HepG2 (cell line): ENCODE data around the gene INKA1. TPM values are rescaled to one million over a fixed set of nuclear protein-coding genes. Genes with fewer than 3 reads are reported as not detected.

ENCODE experiments used
- ATF7 ChIP-seq, 2 experiments: fragments of 450-650 bp in 1 of 2; sonication (generic) in 1 of 2; formaldehyde crosslinking in 1 of 2; IDR thresholded peaks; 2 replicates each; pipeline versions ENCODE4 v1.4.0 to v1.6.1; 2016 to 2020; ENCODE audit warnings: antibody characterized with exemption in 1 of 2, mild to moderate bottlenecking in 1 of 2, missing genetic modification reagents in 1 of 2
- CBX5 ChIP-seq: sonication (generic); formaldehyde crosslinking; IDR thresholded peaks from 2 replicates; pipeline ENCODE4 v1.4.0; 2020; ENCODE audit warnings: missing genetic modification reagents, borderline replicate concordance
- HCFC1 ChIP-seq: fragments of 150-350 bp; IDR thresholded peaks from 2 replicates; pipeline ENCODE4 v1.6.1; 2014; ENCODE audit warnings: low read depth, low read length
- KDM4B ChIP-seq: sonication (generic); formaldehyde crosslinking; IDR thresholded peaks from 2 replicates; pipeline ENCODE4 v1.4.0; 2020; ENCODE audit warnings: missing genetic modification reagents
- KLF6 ChIP-seq: IDR thresholded peaks from 2 replicates; pipeline ENCODE4 v1.8.0; 2016; ENCODE audit warnings: missing biosample characterization, missing genetic modification reagents
- KMT2A ChIP-seq: sonication (generic); formaldehyde crosslinking; IDR thresholded peaks from 2 replicates; pipeline ENCODE4 v1.4.0; 2020; ENCODE audit warnings: missing genetic modification reagents
- KMT2B ChIP-seq: IDR thresholded peaks from 2 replicates; pipeline ENCODE4 v1.6.1; 2016; ENCODE audit warnings: missing genetic modification reagents, missing compliant biosample characterization
- MAFK ChIP-seq, 2 experiments: IDR thresholded peaks in 1 of 2; conservative IDR thresholded peaks in 1 of 2; 2 replicates each; pipeline ENCODE4 v1.6.1; 2011; ENCODE audit warnings: improper control_type of control experiment in 2 of 2, low read length in 2 of 2
- PPARG ChIP-seq: conservative IDR thresholded peaks from 2 replicates; pipeline ENCODE4 v1.6.1; 2016; ENCODE audit warnings: missing biosample characterization, missing genetic modification reagents
- REXO4 ChIP-seq: sonication (generic); formaldehyde crosslinking; IDR thresholded peaks from 2 replicates; pipeline ENCODE4 v1.8.0; 2022; ENCODE audit warnings: missing genetic modification reagents, mild to moderate bottlenecking, borderline replicate concordance
- RFXANK ChIP-seq: IDR thresholded peaks from 2 replicates; pipeline ENCODE4 v1.6.1; 2016
- SAFB2 ChIP-seq: sonication (generic); formaldehyde crosslinking; IDR thresholded peaks from 2 replicates; pipeline ENCODE4 v1.5.1; 2020; ENCODE audit warnings: missing genetic modification reagents, low read depth, mild to moderate bottlenecking, borderline replicate concordance
- THAP11 ChIP-seq: IDR thresholded peaks from 2 replicates; pipeline ENCODE4 v1.6.1; 2016; ENCODE audit warnings: missing biosample characterization, missing genetic modification reagents
- ZBTB21 ChIP-seq: sonication (generic); formaldehyde crosslinking; IDR thresholded peaks from 2 replicates; pipeline ENCODE4 v1.4.0; 2020; ENCODE audit warnings: missing genetic modification reagents
- ZBTB7A ChIP-seq: sonication (generic); formaldehyde crosslinking; IDR thresholded peaks from 2 replicates; pipeline ENCODE4 v1.8.0; 2022; ENCODE audit warnings: mild to moderate bottlenecking, missing genetic modification reagents
- ZFX ChIP-seq: sonication (generic); formaldehyde crosslinking; IDR thresholded peaks from 2 replicates; pipeline ENCODE4 v1.4.0; 2020; ENCODE audit warnings: mild to moderate bottlenecking, low read depth, missing genetic modification reagents, moderate library complexity
- ZNF296 ChIP-seq: sonication (generic); formaldehyde crosslinking; conservative IDR thresholded peaks from 2 replicates; pipeline ENCODE4 v1.5.0; 2020; ENCODE audit warnings: mild to moderate bottlenecking, missing genetic modification reagents
- ZNF510 ChIP-seq: sonication (generic); formaldehyde crosslinking; IDR thresholded peaks from 2 replicates; pipeline ENCODE4 v1.4.0; 2020; ENCODE audit warnings: low read depth, mild to moderate bottlenecking, missing genetic modification reagents
- ZNF556 ChIP-seq: sonication (generic); formaldehyde crosslinking; IDR thresholded peaks from 2 replicates; pipeline ENCODE4 v1.4.0; 2020; ENCODE audit warnings: mild to moderate bottlenecking, missing genetic modification reagents, borderline replicate concordance
- ZNF589 ChIP-seq: sonication (generic); formaldehyde crosslinking; conservative IDR thresholded peaks from 2 replicates; pipeline ENCODE4 v1.8.0; 2022; ENCODE audit warnings: mild to moderate bottlenecking, moderate library complexity, missing genetic modification reagents
- ZNF75D ChIP-seq: sonication (generic); formaldehyde crosslinking; IDR thresholded peaks from 2 replicates; pipeline ENCODE4 v1.8.1; 2023; ENCODE audit warnings: missing genetic modification reagents, mild to moderate bottlenecking, borderline replicate concordance
- ZNF775 ChIP-seq: sonication (generic); formaldehyde crosslinking; IDR thresholded peaks from 2 replicates; pipeline ENCODE4 v1.4.0; 2020; ENCODE audit warnings: missing genetic modification reagents, mild to moderate bottlenecking, moderate library complexity, borderline replicate concordance
- polyA plus RNA-seq, 8 experiments: library from polyadenylated mRNA; depleted of rRNA in 3 of 8; stranded (reverse) in 7 of 8; unstranded in 1 of 8; fragments of >200 nt; fragmentation: Illumina TruSeq in 4 of 8; extraction: Trizol in 4 of 8; gene quantifications; 2 replicates each; pipeline versions ENCODE4 v1.2.1 to v1.2.3, GENCODE V29; 2011 to 2016; ENCODE audit warnings: low read depth in 4 of 8, missing spikeins in 1 of 8, mixed read lengths in 1 of 8; ENCODE audit not compliant: insufficient read depth in 1 of 8
- total RNA-seq, 5 experiments: library from RNA; depleted of rRNA; stranded (reverse); fragments of >200 nt; fragmentation: Illumina TruSeq; extraction: Trizol; gene quantifications; 2 replicates each; pipeline ENCODE4 v1.2.3, GENCODE V29; 2016; ENCODE audit warnings: low read depth in 1 of 5
- TF ChIP-seq, protein P1 (sequence below): IDR thresholded peaks from 2 replicates; pipeline ENCODE4 v1.6.1; 2016; ENCODE audit warnings: mild to moderate bottlenecking
- TF ChIP-seq, protein P2 (sequence below): sonication (generic); formaldehyde crosslinking; IDR thresholded peaks from 2 replicates; pipeline ENCODE4 v1.8.0; 2023; ENCODE audit warnings: mild to moderate bottlenecking, missing genetic modification reagents
- TF ChIP-seq, protein P3 (sequence below): sonication (generic); formaldehyde crosslinking; IDR thresholded peaks from 2 replicates; pipeline ENCODE4 v1.4.0; 2020; ENCODE audit warnings: missing genetic modification reagents
- TF ChIP-seq, protein P4 (sequence below): sonication (generic); formaldehyde crosslinking; IDR thresholded peaks from 2 replicates; pipeline ENCODE4 v1.4.0; 2020; ENCODE audit warnings: mild to moderate bottlenecking, low read depth, missing genetic modification reagents

The INKA1 gene
- total and polyA plus RNA-seq, 2 of the 13 experiments (the other 11 are each of a cell fraction or from before 2014, with no cell fraction given) = 0.22 to 0.41 TPM

DNA sequence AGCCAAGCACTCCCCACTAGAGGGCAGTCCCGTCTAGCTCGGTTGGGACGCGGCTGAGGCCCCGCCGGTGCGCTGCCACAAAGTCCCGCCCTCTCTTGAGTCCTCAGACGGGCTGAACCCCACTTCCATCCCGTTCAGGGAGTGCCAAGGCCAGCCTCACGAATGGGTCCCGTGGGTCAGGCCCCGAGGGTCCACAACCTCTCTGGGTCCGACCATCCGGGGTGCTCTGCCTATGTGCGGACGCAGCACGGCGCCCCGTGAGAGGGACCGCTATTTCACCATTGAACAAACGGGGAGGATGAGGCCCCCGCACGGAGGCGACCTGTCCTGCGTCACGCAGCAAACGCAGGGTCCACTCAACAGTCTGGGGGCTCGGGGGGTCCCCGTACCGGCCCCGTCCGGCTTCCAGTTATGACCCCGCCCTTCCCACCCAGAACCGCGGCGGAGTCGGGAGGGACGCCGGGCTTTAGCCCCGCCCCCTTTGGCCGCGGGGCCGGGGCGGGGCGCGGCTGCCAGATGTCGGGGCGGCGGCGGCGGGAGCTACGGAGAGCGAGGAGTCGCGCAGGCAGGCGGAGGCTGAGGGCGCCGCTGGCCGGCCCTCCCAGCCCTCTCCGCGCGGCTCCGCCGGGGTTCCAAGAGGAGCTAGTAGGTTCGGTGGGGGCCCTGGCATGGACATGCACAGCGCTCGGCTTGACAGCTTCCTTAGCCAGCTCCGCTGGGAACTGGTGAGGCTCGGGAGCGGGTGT lies at the start of gene INKA1 (continued):
- TF ChIP-seq KMT2B (peak; percentile 59; the same call in 1 of the 2 replicates), KLF6 (CRISPR knock-in tag) (no peak), ZNF589 (no peak), THAP11 (peak; percentile 60), MAFK (conservative IDR thresholded peaks at IDR 0.05 in 1 of 2, IDR thresholded peaks at IDR 0.05 in 1 of 2; ENCODE audit: low read length in 2 of 2) (no peak), ZBTB21 (CRISPR knock-in tag) (0 out of 2 replicates have a peak, but pooled peaks have one; percentile 20), REXO4 (CRISPR knock-in tag) (no peak), ZNF510 (CRISPR knock-in tag) (no peak), ATF7 (IDR thresholded peaks at IDR 0.05) (no peak), ATF7 (CRISPR knock-in tag; IDR thresholded peaks at IDR 0.05) (no peak), SAFB2 (CRISPR knock-in tag) (peak; percentile 76; the same call in 1 of the 2 replicates), ZBTB7A (CRISPR knock-in tag) (0 out of 2 replicates have a peak, but pooled peaks have one; percentile 30), KDM4B (CRISPR knock-in tag) (peak; percentile 74; the same call in 1 of the 2 replicates), ZFX (CRISPR knock-in tag) (no peak; the same call in 1 of the 2 replicates), KMT2A (CRISPR knock-in tag) (peak; percentile 67; the same call in 1 of the 2 replicates), PPARG (no peak), RFXANK (CRISPR knock-in tag) (no peak), HCFC1 (no peak), ZNF556 (CRISPR knock-in tag) (no peak), CBX5 (CRISPR knock-in tag) (peak; percentile 39; the same call in 1 of the 2 replicates), ZNF75D (no peak), ZNF296 (CRISPR knock-in tag) (no peak), ZNF775 (CRISPR knock-in tag) (no peak)
- TF ChIP-seq, protein P1, sequence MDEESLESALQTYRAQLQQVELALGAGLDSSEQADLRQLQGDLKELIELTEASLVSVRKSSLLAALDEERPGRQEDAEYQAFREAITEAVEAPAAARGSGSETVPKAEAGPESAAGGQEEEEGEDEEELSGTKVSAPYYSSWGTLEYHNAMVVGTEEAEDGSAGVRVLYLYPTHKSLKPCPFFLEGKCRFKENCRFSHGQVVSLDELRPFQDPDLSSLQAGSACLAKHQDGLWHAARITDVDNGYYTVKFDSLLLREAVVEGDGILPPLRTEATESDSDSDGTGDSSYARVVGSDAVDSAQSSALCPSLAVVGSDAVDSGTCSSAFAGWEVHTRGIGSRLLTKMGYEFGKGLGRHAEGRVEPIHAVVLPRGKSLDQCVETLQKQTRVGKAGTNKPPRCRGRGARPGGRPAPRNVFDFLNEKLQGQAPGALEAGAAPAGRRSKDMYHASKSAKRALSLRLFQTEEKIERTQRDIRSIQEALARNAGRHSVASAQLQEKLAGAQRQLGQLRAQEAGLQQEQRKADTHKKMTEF = peak; percentile 14; the same call in 1 of the 2 replicates
- TF ChIP-seq, protein P2, sequence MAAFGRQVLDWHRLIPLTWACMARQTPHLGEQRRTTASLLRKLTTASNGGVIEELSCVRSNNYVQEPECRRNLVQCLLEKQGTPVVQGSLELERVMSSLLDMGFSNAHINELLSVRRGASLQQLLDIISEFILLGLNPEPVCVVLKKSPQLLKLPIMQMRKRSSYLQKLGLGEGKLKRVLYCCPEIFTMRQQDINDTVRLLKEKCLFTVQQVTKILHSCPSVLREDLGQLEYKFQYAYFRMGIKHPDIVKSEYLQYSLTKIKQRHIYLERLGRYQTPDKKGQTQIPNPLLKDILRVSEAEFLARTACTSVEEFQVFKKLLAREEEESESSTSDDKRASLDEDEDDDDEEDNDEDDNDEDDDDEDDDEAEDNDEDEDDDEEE (CRISPR knock-in tag) = no peak; the same call in 1 of the 2 replicates
- TF ChIP-seq, protein P3, sequence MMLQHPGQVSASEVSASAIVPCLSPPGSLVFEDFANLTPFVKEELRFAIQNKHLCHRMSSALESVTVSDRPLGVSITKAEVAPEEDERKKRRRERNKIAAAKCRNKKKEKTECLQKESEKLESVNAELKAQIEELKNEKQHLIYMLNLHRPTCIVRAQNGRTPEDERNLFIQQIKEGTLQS = peak; percentile 17; the same call in 1 of the 2 replicates
- TF ChIP-seq, protein P4, sequence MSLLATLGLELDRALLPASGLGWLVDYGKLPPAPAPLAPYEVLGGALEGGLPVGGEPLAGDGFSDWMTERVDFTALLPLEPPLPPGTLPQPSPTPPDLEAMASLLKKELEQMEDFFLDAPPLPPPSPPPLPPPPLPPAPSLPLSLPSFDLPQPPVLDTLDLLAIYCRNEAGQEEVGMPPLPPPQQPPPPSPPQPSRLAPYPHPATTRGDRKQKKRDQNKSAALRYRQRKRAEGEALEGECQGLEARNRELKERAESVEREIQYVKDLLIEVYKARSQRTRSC (CRISPR knock-in tag) = no peak
